ENCODE data around the gene OPRD1.
"Not testable (repeated sequence)": the region's sequence is repeated elsewhere in the genome, so short reads cannot be mapped to it uniquely, and the experiment has no call there.

Gene OPRD1

GRCh38 chr1:28801461-28801860 lies 10.5 kb upstream of the OPRD1 start:
- no peak for DNase-seq (ENCODE audit: low read depth)

GRCh38 chr1:28803051-28803450 lies 8.9 kb upstream of the OPRD1 start:
- DNase-seq (ENCODE audit: low read depth) = no peak

GRCh38 chr1:28803662-28804061 lies 8.3 kb upstream of the OPRD1 start:
- no peak for DNase-seq (ENCODE audit: low read depth)

- no peak for DNase-seq (ENCODE audit: low read depth)
Measured at GRCh38 chr1:28804071-28804470, 7.9 kb upstream of the OPRD1 start.

- DNase-seq (ENCODE audit: low read depth) = no peak
Measured at GRCh38 chr1:28807046-28807445, 4.9 kb upstream of the OPRD1 start.

- no peak for DNase-seq (ENCODE audit: low read depth)
Measured at GRCh38 chr1:28807986-28808385, 4.0 kb upstream of the OPRD1 start.

- no peak for DNase-seq (ENCODE audit: low read depth)
Measured at GRCh38 chr1:28811369-28811765, 603 bp upstream of the OPRD1 start.

GRCh38 chr1:28812669-28813468 lies 899 bp downstream of the OPRD1 start:
- no peak for DNase-seq (ENCODE audit: low read depth)

GRCh38 chr1:28813931-28814465 lies 2.0 kb downstream of the OPRD1 start:
- DNase-seq (ENCODE audit: low read depth) = no peak

GRCh38 chr1:28815533-28816185 lies 3.7 kb downstream of the OPRD1 start:
- DNase-seq (ENCODE audit: low read depth) = no peak

GRCh38 chr1:28817133-28817532 lies 5.2 kb downstream of the OPRD1 start:
- DNase-seq (ENCODE audit: low read depth) = no peak

GRCh38 chr1:28819020-28819419 lies 7.0 kb downstream of the OPRD1 start:
- DNase-seq (ENCODE audit: low read depth) = no peak

GRCh38 chr1:28822799-28823198 lies 10.8 kb downstream of the OPRD1 start:
- no peak for DNase-seq (ENCODE audit: low read depth)

- DNase-seq (ENCODE audit: low read depth) = not testable (repeated sequence)
Measured at GRCh38 chr1:28824061-28824460, 12.1 kb downstream of the OPRD1 start.

GRCh38 chr1:28828227-28828858 lies 16.4 kb downstream of the OPRD1 start:
- DNase-seq (ENCODE audit: low read depth) = not testable (repeated sequence)

GRCh38 chr1:28830814-28831213 lies 18.8 kb downstream of the OPRD1 start:
- no peak for DNase-seq (ENCODE audit: low read depth)

- no peak for DNase-seq (ENCODE audit: low read depth)
Measured at GRCh38 chr1:28832966-28833365, 21.0 kb downstream of the OPRD1 start.

- DNase-seq (ENCODE audit: low read depth) = no peak
Measured at GRCh38 chr1:28833381-28833780, 21.4 kb downstream of the OPRD1 start.

- no peak for DNase-seq (ENCODE audit: low read depth)
Measured at GRCh38 chr1:28835237-28835650, 23.3 kb downstream of the OPRD1 start.

GRCh38 chr1:28836421-28836956 lies 24.5 kb downstream of the OPRD1 start:
- no peak for DNase-seq (ENCODE audit: low read depth)

GRCh38 chr1:28840928-28841544 lies 29.1 kb downstream of the OPRD1 start:
- no peak for DNase-seq (ENCODE audit: low read depth)
